IPS-20b (cell line): ENCODE data around the gene IL1RL2.

Experiments
- H3K27ac ChIP-seq: one replicate; pipeline ENCODE4 v1.5.1; 2013; ENCODE audit warnings: low read length
- H3K27me3 ChIP-seq: 2 replicates; pipeline ENCODE4 v1.6.1; 2013; ENCODE audit warnings: mild to moderate bottlenecking, low read length, inconsistent platforms; ENCODE audit not compliant: insufficient read depth
- H3K36me3 ChIP-seq: 2 replicates; pipeline ENCODE4 v1.6.1; 2013; ENCODE audit warnings: low read depth, mild to moderate bottlenecking, inconsistent platforms, low read length, moderate library complexity; ENCODE audit not compliant: insufficient read depth
- H3K4me1 ChIP-seq: 2 replicates; pipeline ENCODE4 v1.6.1; 2013; ENCODE audit warnings: mild to moderate bottlenecking, control low read depth, inconsistent platforms, low read length, moderate library complexity; ENCODE audit not compliant: insufficient read depth
- H3K4me3 ChIP-seq: 2 replicates; pipeline ENCODE4 v1.5.1; 2013; ENCODE audit warnings: mild to moderate bottlenecking, low read length, inconsistent platforms
- H3K9ac ChIP-seq: 2 replicates; pipeline ENCODE4 v1.6.1; 2013; ENCODE audit warnings: low read depth, mild to moderate bottlenecking, inconsistent platforms, low read length, moderate library complexity
- H3K9me3 ChIP-seq: 2 replicates; pipeline ENCODE4 v1.6.1; 2013; ENCODE audit warnings: mild to moderate bottlenecking, low read depth, low read length, inconsistent platforms; ENCODE audit not compliant: insufficient read depth

The IL1RL2 gene

GRCh38 chr2:102235042-102235473, 48.2 kb downstream of the IL1RL2 start:
- Histone ChIP-seq H3K9me3 (no peaks in the 10 kb centered on the region), H3K36me3 (no peaks in the 10 kb centered on the region), H3K4me1 (no peaks in the 10 kb centered on the region), H3K4me3 (no peak overlapping the region), H3K9ac (no peak overlapping the region), H3K27me3 (no peaks in the 10 kb centered on the region), H3K27ac (no peak overlapping the region)

DNA sequence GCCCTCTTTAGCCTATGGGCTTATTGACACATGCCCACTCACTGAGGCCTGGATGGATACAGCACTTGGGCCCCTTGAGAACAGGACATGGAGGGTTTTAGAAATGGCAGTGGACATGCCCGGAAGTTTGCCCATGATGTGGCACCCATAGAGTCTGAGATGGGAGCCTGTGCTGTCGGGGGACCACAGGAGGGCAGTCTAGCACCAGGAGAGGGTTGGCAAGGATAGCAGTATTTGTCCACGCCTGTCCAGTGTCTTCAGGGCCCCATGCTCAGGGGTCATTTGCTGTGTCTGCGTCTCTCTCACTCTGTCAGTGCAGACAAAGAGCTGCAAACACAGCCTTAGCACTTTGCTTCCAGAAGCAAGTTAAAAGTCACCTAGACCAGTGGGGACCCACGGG, 48.7 kb downstream of the IL1RL2 start:
- Histone ChIP-seq H3K27ac (no peak overlapping the region), H3K4me1 (peaks cover 2% of the 10 kb centered on the region; the same call in 1 of the 2 replicates), H3K4me3 (no peak overlapping the region), H3K27me3 (no peaks in the 10 kb centered on the region), H3K9me3 (no peaks in the 10 kb centered on the region), H3K9ac (no peak overlapping the region), H3K36me3 (no peaks in the 10 kb centered on the region)

DNA sequence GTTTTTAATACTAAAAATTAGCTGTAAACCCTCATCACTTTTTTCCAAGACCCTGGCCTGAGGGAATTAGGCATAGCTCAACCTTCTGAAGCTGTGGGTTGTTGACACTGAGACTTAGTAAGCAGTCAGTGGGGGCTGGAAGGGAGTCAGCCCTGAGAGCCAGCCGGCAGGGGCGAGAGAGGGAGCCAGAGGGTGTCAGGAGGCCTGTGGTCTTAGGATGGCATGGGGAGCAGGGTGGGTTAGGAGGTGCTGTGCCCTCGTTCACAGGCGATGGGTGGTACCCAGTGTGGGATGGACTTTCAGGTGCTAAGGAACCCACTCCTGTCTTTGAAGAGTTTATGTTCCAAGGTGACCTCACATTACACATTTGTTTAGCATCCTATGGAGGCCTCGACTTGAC, 49.3 kb downstream of the IL1RL2 start:
- Histone ChIP-seq H3K27ac (no peak overlapping the region), H3K27me3 (no peaks in the 10 kb centered on the region)

DNA sequence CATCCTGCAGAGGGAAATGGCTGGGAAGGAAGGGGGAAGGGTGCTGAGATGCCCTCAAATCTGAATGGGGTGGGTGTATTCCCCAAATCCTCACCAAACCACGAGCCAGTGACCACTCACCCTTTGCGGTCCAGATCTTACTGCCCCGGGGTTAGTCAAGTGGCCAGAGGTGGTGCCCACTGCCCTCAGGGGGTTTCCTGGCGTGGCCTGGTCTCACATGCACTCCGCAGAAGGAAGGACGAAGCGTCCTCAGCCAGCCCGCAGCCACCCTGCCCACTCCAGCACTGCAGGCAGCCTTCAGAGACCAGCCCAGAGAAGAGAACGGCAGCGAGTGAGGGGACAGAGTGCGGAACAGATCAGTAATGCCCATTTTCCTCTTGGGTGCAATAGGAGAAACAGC, 50.4 kb downstream of the IL1RL2 start:
- no peak overlapping the region for H3K27ac ChIP-seq
- H3K9ac ChIP-seq = no peak overlapping the region
- no peaks in the 10 kb centered on the region for H3K27me3 ChIP-seq
- peaks cover 4% of the 10 kb centered on the region; the same call in 1 of the 2 replicates for H3K4me1 ChIP-seq
- no peaks in the 10 kb centered on the region for H3K9me3 ChIP-seq
- H3K36me3 ChIP-seq = no peaks in the 10 kb centered on the region
- H3K4me3 ChIP-seq = no peak overlapping the region

More for the DNA sequence above, 49.3 kb downstream of the IL1RL2 start:
- Histone ChIP-seq H3K4me3 (no peak overlapping the region), H3K9ac (no peak overlapping the region), H3K4me1 (peaks cover 4% of the 10 kb centered on the region; the same call in 1 of the 2 replicates), H3K36me3 (no peaks in the 10 kb centered on the region), H3K9me3 (no peaks in the 10 kb centered on the region)

GRCh38 chr2:102238039-102238756, 51.4 kb downstream of the IL1RL2 start:
- H3K9ac ChIP-seq = no peak overlapping the region
- no peaks in the 10 kb centered on the region for H3K27me3 ChIP-seq
- H3K4me1 ChIP-seq = peaks cover 4% of the 10 kb centered on the region; the same call in 1 of the 2 replicates
- no peaks in the 10 kb centered on the region for H3K9me3 ChIP-seq
- H3K4me3 ChIP-seq = no peak overlapping the region
- H3K36me3 ChIP-seq = no peaks in the 10 kb centered on the region
- H3K27ac ChIP-seq = no peak overlapping the region

GRCh38 chr2:102238778-102239177, 52.0 kb downstream of the IL1RL2 start:
- no peak overlapping the region for H3K27ac ChIP-seq
- H3K4me1 ChIP-seq = peaks cover 4% of the 10 kb centered on the region; the same call in 1 of the 2 replicates
- H3K36me3 ChIP-seq = no peaks in the 10 kb centered on the region
- no peak overlapping the region for H3K4me3 ChIP-seq
- H3K9ac ChIP-seq = no peak overlapping the region
- H3K27me3 ChIP-seq = no peaks in the 10 kb centered on the region
- H3K9me3 ChIP-seq = no peaks in the 10 kb centered on the region

GRCh38 chr2:102239344-102239743, 52.5 kb downstream of the IL1RL2 start:
- Histone ChIP-seq H3K9me3 (no peaks in the 10 kb centered on the region), H3K9ac (no peak overlapping the region), H3K4me1 (peaks cover 4% of the 10 kb centered on the region; the same call in 1 of the 2 replicates), H3K36me3 (no peaks in the 10 kb centered on the region), H3K27me3 (no peaks in the 10 kb centered on the region), H3K4me3 (no peak overlapping the region), H3K27ac (no peak overlapping the region)

DNA sequence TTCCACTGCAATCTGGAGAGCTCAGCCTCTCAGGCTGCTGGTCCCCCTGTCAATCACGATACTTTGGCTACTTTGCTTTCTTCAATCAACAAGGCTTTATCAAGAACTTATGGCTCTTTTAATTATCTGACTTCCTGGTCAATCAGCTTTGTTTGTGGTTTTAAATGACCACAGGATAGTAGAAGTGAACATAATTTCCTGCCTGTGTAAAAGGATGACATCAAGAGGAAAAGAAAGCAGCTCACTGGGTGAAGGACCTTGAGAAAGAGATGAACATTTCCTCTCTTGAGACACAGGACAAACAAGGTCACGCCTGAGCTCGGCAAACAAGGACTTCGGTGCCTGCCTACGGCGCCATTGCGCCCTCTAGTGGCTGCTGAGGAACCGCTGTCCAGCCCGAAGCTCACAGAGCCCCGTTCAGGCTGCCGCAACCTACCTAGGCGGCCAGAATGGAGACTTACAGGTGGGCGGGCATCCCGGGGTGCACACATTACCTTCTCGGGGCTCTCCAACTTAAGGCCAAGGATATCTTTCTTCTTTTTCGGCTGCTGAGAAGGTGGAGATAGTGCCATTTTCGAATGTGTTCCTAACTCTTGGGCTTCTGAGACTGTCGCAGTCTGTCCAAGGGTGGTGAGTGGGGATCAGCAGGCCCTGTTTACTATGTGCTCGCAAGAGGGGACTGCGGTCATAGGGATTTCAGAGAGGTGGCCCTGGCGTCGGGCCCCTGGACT, 54.0 kb downstream of the IL1RL2 start:
- peaks cover 4% of the 10 kb centered on the region; the same call in 1 of the 2 replicates for H3K4me1 ChIP-seq
- H3K27me3 ChIP-seq = no peaks in the 10 kb centered on the region
- no peak overlapping the region for H3K9ac ChIP-seq
- H3K4me3 ChIP-seq = no peak overlapping the region
- no peaks in the 10 kb centered on the region for H3K9me3 ChIP-seq
- H3K36me3 ChIP-seq = no peaks in the 10 kb centered on the region
- no peak overlapping the region for H3K27ac ChIP-seq

GRCh38 chr2:102241616-102242305, 54.9 kb downstream of the IL1RL2 start:
- Histone ChIP-seq H3K4me3 (no peak overlapping the region), H3K36me3 (no peaks in the 10 kb centered on the region), H3K9me3 (no peaks in the 10 kb centered on the region), H3K4me1 (peaks cover 4% of the 10 kb centered on the region; the same call in 1 of the 2 replicates), H3K9ac (no peak overlapping the region), H3K27ac (no peak overlapping the region), H3K27me3 (no peaks in the 10 kb centered on the region)

DNA sequence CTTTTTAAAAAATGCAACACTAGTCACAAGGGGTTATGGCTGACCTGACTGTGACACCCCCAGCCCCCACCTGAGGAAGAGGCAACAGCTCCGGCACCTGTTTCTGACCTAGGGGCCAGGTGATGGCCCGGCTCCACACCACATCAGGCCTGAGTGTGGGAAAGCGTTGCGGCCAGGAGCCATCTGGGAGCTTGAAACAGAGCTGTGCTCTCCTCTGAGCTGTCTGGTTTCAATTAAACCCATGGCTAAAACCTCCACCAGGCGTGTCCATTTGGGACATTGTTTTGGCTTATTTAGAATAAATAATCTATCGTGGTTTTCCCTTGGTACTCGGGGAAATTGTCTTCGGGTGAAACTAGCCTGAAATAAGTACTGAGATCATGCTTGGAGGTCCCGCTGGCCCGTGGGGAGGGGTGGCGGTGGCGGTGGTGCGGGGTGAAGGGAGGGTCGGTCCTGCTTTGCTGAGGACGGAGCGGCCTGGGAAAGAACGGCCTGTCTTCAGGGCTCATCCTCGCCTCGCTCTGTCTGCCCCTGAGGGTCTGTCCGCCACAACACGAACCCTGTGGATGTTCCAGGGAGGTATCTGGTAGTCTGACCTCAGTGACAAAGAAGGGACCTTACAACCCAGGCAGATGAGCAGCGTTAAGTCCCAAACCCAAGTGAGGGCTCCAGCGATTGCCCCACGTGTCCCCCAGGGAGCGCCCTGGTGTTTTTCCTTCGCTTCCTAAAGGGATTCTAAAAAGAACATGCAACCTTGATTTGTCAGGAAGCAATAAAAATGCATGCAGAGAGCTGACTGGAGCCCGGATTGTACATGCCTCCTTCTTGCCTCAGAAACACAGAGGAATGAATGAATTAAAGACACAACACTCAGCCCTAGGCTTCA, 58.7 kb downstream of the IL1RL2 start:
- H3K4me3 ChIP-seq = no peak overlapping the region
- peaks cover 21% of the 10 kb centered on the region for H3K27me3 ChIP-seq
- no peaks in the 10 kb centered on the region for H3K9me3 ChIP-seq
- peaks cover 2% of the 10 kb centered on the region; the same call in 1 of the 2 replicates for H3K4me1 ChIP-seq
- H3K36me3 ChIP-seq = no peaks in the 10 kb centered on the region
- no peak overlapping the region for H3K27ac ChIP-seq
- no peak overlapping the region for H3K9ac ChIP-seq

DNA sequence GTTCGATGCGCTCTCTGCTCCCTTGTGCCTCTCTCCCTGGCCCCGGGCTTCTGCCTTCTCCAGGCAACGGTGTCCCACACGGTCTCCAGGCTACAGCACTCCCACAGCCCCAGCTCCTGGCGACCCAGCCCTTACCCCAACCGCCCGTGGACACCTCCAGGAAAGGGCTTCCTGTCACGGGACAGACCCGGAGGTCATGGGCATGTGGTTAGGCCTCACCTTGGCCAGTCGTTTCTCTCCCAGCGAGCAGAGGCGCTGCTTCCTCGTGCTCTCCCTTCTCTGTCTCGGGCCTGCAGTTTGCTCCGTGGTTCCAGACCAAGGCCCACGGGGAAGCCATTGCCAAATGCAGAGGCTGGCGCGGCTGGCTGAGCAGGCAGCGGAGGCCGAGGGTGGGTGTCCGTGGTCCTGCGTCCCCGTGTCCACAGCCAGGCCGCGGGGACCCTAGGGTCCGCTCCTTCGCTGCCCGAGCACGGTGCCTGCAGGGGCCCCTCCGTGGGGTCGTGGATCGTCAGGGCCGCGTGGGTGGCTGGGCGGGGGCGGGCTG, 63.5 kb downstream of the IL1RL2 start:
- H3K4me3 ChIP-seq = no peak overlapping the region; the same call in 1 of the 2 replicates
- no peaks in the 10 kb centered on the region for H3K36me3 ChIP-seq
- H3K9ac ChIP-seq = no peak overlapping the region
- no peaks in the 10 kb centered on the region for H3K4me1 ChIP-seq
- no peak overlapping the region for H3K27ac ChIP-seq
- no peaks in the 10 kb centered on the region for H3K9me3 ChIP-seq
- peaks cover 41% of the 10 kb centered on the region for H3K27me3 ChIP-seq
